ENCODE measurements around the gene COL6A1. TPM values are rescaled to one million over a fixed set of nuclear protein-coding genes. Genes with fewer than 3 reads are reported as not detected.

The COL6A1 gene
- polyA plus RNA-seq, 2 of the 4 experiments (the other 2 are of a cell fraction), result 3.9 to 18.3 TPM

- Histone ChIP-seq H3K4me2 (no peak overlapping the region), H3K4me1 (no peaks in the 10 kb centered on the region), H3K27ac (no peak overlapping the region), H3K4me3 (no peak overlapping the region), H3K9me3 (no peaks in the 10 kb centered on the region)
- POLR2A ChIA-PET, result no interaction called here
- TF ChIP-seq SREBF2 (IDR thresholded peaks at IDR 0.05) (no peak), POLR2AphosphoS2 (conservative IDR thresholded peaks at IDR 0.05; ENCODE audit: low read length) (no peak), KDM5A (IDR thresholded peaks at IDR 0.05) (no peak), RAD21 (conservative IDR thresholded peaks at IDR 0.05 in 1 of 2, IDR thresholded peaks at IDR 0.05 in 1 of 2) (no peak), NPAS2 (CRISPR knock-in tag; IDR thresholded peaks at IDR 0.05; ENCODE audit: borderline replicate concordance) (no peak), ZSCAN20 (CRISPR knock-in tag; IDR thresholded peaks at IDR 0.05) (no peak), TFCP2L1 (CRISPR knock-in tag; IDR thresholded peaks at IDR 0.05) (no peak), FOSB (CRISPR knock-in tag; IDR thresholded peaks at IDR 0.05) (no peak), HDAC2 (IDR thresholded peaks at IDR 0.05) (no peak), BCL3 (IDR thresholded peaks at IDR 0.05) (no peak), ESRRA (IDR thresholded peaks at IDR 0.05; ENCODE audit: borderline replicate concordance, low read length) (no peak)
- TF ChIP-seq, protein P1, sequence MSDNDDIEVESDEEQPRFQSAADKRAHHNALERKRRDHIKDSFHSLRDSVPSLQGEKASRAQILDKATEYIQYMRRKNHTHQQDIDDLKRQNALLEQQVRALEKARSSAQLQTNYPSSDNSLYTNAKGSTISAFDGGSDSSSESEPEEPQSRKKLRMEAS (IDR thresholded peaks at IDR 0.05), result no peak
- DNase-seq (ENCODE audit: low read depth in 1 of 2, low spot score in 1 of 2) (no peak), FAIRE-seq (no peak), ATAC-seq (no peak)
- CTCF ChIA-PET, result no interaction called here
- 20% methylated on average over 2 of the region's 3 CpGs for WGBS (ENCODE audit: missing lambda C conversion rate)
Observed at GRCh38 chr21:45935628-45936027, 45.9 kb upstream of the COL6A1 start.

GRCh38 chr21:45937721-45938452, 43.7 kb upstream of the COL6A1 start:
- DNase-seq (ENCODE audit: low read depth in 1 of 2, low spot score in 1 of 2) (no peak), ATAC-seq (no peak), FAIRE-seq (no peak)
- H3K9me3 ChIP-seq, result no peaks in the 10 kb centered on the region
- no peak overlapping the region for H3K4me3 ChIP-seq
- TF ChIP-seq MYC (IDR thresholded peaks at IDR 0.05; ENCODE audit: borderline replicate concordance, low read length) (no peak), HOXB13 (CRISPR knock-in tag; IDR thresholded peaks at IDR 0.05; ENCODE audit: low read depth) (no peak)
- no peak overlapping the region for H3K4me2 ChIP-seq
- POLR2A ChIA-PET, result no interaction called here
- CTCF ChIA-PET, result no interaction called here
- H3K27ac ChIP-seq, result no peak overlapping the region
- 65% methylated on average over 14 of the region's 17 CpGs for WGBS (ENCODE audit: missing lambda C conversion rate)
- H3K4me1 ChIP-seq, result no peaks in the 10 kb centered on the region

- WGBS (ENCODE audit: missing lambda C conversion rate), result no CpG with 5 or more reads among the region's 1 CpG
- FAIRE-seq, result no peak
- no peak for ATAC-seq
- DNase-seq (ENCODE audit: low read depth in 1 of 2, low spot score in 1 of 2), result no peak
- TF ChIP-seq CHD4 (IDR thresholded peaks at IDR 0.05; ENCODE audit: borderline replicate concordance) (no peak), HOXB5 (CRISPR knock-in tag; IDR thresholded peaks at IDR 0.05) (no peak), NFE2L2 (conservative IDR thresholded peaks at IDR 0.05; ENCODE audit: low read length) (no peak), SREBF2 (IDR thresholded peaks at IDR 0.05) (no peak), RNF2 (IDR thresholded peaks at IDR 0.05; ENCODE audit: borderline replicate concordance, low read depth) (no peak), RAD21 (conservative IDR thresholded peaks at IDR 0.05 in 1 of 2, IDR thresholded peaks at IDR 0.05 in 1 of 2) (no peak), HDAC2 (IDR thresholded peaks at IDR 0.05) (no peak), MYC (IDR thresholded peaks at IDR 0.05; ENCODE audit: borderline replicate concordance, low read length) (no peak)
- Histone ChIP-seq H3K4me2 (no peak overlapping the region), H3K9me3 (no peaks in the 10 kb centered on the region), H3K27ac (no peak overlapping the region), H3K4me1 (no peaks in the 10 kb centered on the region), H3K4me3 (no peak overlapping the region)
- POLR2A ChIA-PET, result no interaction called here
- CTCF ChIA-PET, result interaction anchor here (0.8 kb wide), 1 partner anchor 15 kb away, joined by 6 read pairs; no protein-coding TSS in a partner anchor
Observed at GRCh38 chr21:45938453-45938755, 43.2 kb upstream of the COL6A1 start.

Data from A549 (cell line).